Breast epithelium (tissue), 4 donors: ENCODE results near the gene SCO1. TPM values are rescaled to one million over a fixed set of nuclear protein-coding genes. Genes with fewer than 3 reads are reported as not detected.
A peak's percentile ranks its signal among the peaks of the same experiment; 100 is the strongest.

Experiments
- DNase-seq, 2 donors: peaks; one replicate each; pipeline ENCODE4 v3.0.0-alpha.2; 2019; ENCODE audit warnings: low spot score in 2 of 2
- H3K27ac ChIP-seq, 2 donors: fragments of 200-600 bp; sonication (generic) in 1 of 2; one replicate each; pipeline ENCODE4 v1.5.1; 2016 to 2019; ENCODE audit warnings: mild to moderate bottlenecking in 1 of 2
- H3K27me3 ChIP-seq, 2 donors: fragments of 200-600 bp; sonication (generic) in 1 of 2; one replicate each; pipeline versions ENCODE4 v1.5.1 to v1.6.0; 2017 to 2019; ENCODE audit warnings: control low read depth in 1 of 2, mild to moderate bottlenecking in 1 of 2
- H3K36me3 ChIP-seq: fragments of 200-600 bp; one replicate; pipeline ENCODE4 v1.5.1; 2019
- H3K4me1 ChIP-seq, 2 donors: fragments of 200-600 bp; sonication (generic); one replicate each; pipeline ENCODE4 v1.5.1; 2016 to 2019; ENCODE audit warnings: control low read depth in 1 of 2
- H3K4me3 ChIP-seq, 3 donors: fragments of 200-600 bp; sonication (generic); 1 replicate in 2 of 3; 2 replicates in 1 of 3; pipeline ENCODE4 v1.5.1; 2016 to 2019; ENCODE audit warnings: mild to moderate bottlenecking in 3 of 3, moderate library complexity in 2 of 3
- H3K9me3 ChIP-seq, 2 donors: fragments of 200-600 bp; sonication (generic) in 1 of 2; one replicate each; pipeline ENCODE4 v1.5.1; 2016 to 2019; ENCODE audit warnings: control low read depth in 1 of 2
- CTCF ChIP-seq, 3 donors: fragments of 450-650 bp; IDR thresholded peaks; one replicate each; pipeline ENCODE4 v1.5.1; 2016 to 2017; ENCODE audit warnings: antibody characterized with exemption in 3 of 3, mild to moderate bottlenecking in 3 of 3, moderate library complexity in 3 of 3
- POLR2A ChIP-seq: fragments of 450-650 bp; IDR thresholded peaks from one replicate; pipeline ENCODE4 v1.6.1; 2016; ENCODE audit warnings: antibody characterized with exemption, mild to moderate bottlenecking, moderate library complexity
- POLR2AphosphoS5 ChIP-seq, 3 donors: sonication (generic); formaldehyde crosslinking; IDR thresholded peaks; one replicate each; pipeline ENCODE4 v1.6.1; 2017; ENCODE audit warnings: antibody characterized with exemption in 3 of 3
- intact Hi-C: fragments of 100-400 bp; cut with DNase I; formaldehyde crosslinking; loops from one replicate; pipeline ENCODE4 v1.15.1; 2023; ENCODE audit warnings: low total_unique reads
- total RNA-seq, 3 donors: library from RNA; depleted of rRNA; stranded (reverse); fragments of >200 nt; gene quantifications; one replicate each; pipeline ENCODE4 v1.1.0, GENCODE V29; 2016

The SCO1 gene
- total RNA-seq, 3 donors from 2014 or later, result 17.6 to 22.3 (median 19.3) TPM

- Histone ChIP-seq H3K36me3 (no peaks in the 10 kb centered on the region), H3K9me3 (no peaks in the 10 kb centered on the region), H3K4me1 (no peaks in the 10 kb centered on the region), H3K27me3 (no peaks in the 10 kb centered on the region), H3K4me3 (no peak overlapping the region), H3K27ac (no peak overlapping the region)
- TF ChIP-seq CTCF (IDR thresholded peaks at IDR 0.05), result no peak
- TF ChIP-seq POLR2A, result no peak
- no peak for TF ChIP-seq POLR2AphosphoS5 (IDR thresholded peaks at IDR 0.05)
- no peak for DNase-seq
- intact Hi-C loops, result no loop called here
Observed at GRCh38 chr17:10742431-10742830, 45.1 kb upstream of the SCO1 start.

- Histone ChIP-seq H3K9me3 (no peaks in the 10 kb centered on the region), H3K27ac (no peak overlapping the region), H3K36me3 (no peaks in the 10 kb centered on the region), H3K27me3 (no peaks in the 10 kb centered on the region), H3K4me3 (no peak overlapping the region), H3K4me1 (no peaks in the 10 kb centered on the region)
- no peak for DNase-seq
- intact Hi-C loops, result no loop called here
- TF ChIP-seq POLR2A, result no peak
- no peak for TF ChIP-seq CTCF (IDR thresholded peaks at IDR 0.05)
- TF ChIP-seq POLR2AphosphoS5 (IDR thresholded peaks at IDR 0.05), result no peak
Observed at GRCh38 chr17:10741416-10742135, 44.2 kb upstream of the SCO1 start.

- no peak for TF ChIP-seq CTCF (IDR thresholded peaks at IDR 0.05)
- no peak for TF ChIP-seq POLR2AphosphoS5 (IDR thresholded peaks at IDR 0.05)
- no peak for TF ChIP-seq POLR2A
- Histone ChIP-seq H3K36me3 (no peaks in the 10 kb centered on the region), H3K27me3 (no peaks in the 10 kb centered on the region), H3K4me3 (no peak overlapping the region), H3K4me1 (no peaks in the 10 kb centered on the region), H3K27ac (no peak overlapping the region), H3K9me3 (no peaks in the 10 kb centered on the region)
- intact Hi-C loops, result loop anchor here (10.0 kb wide), 1 partner anchor 105 kb away; no protein-coding TSS in a partner anchor
- DNase-seq, result no peak
Observed at GRCh38 chr17:10739386-10739785, 42.1 kb upstream of the SCO1 start.

- no peak for DNase-seq
Observed at GRCh38 chr17:10738521-10739258, 41.4 kb upstream of the SCO1 start.

More at GRCh38 chr17:10738521-10739258, 41.4 kb upstream of the SCO1 start:
- Histone ChIP-seq H3K4me1 (no peaks in the 10 kb centered on the region), H3K27ac (peak overlapping the region; percentile 25 to 43), H3K36me3 (no peaks in the 10 kb centered on the region), H3K9me3 (no peaks in the 10 kb centered on the region), H3K27me3 (no peaks in the 10 kb centered on the region), H3K4me3 (no peak overlapping the region)
- TF ChIP-seq CTCF (IDR thresholded peaks at IDR 0.05), result no peak
- no peak for TF ChIP-seq POLR2A
- TF ChIP-seq POLR2AphosphoS5 (IDR thresholded peaks at IDR 0.05), result no peak
- intact Hi-C loops, result loop anchor here (10.0 kb wide), 1 partner anchor 106 kb away; no protein-coding TSS in a partner anchor
